ENCODE measurements around the gene NCOA3. TPM values are rescaled to one million over a fixed set of nuclear protein-coding genes. Genes with fewer than 3 reads are reported as not detected.
"Not testable (repeated sequence)": the region's sequence is repeated elsewhere in the genome, so short reads cannot be mapped to it uniquely, and the experiment has no call there.

The NCOA3 gene
- total and polyA plus RNA-seq, 2 of the 8 experiments (the other 6 are each of a cell fraction or from before 2014, with no cell fraction given) = 7.9 to 24.7 TPM

GRCh38 chr20:47461906-47462305, 39.8 kb upstream of the NCOA3 start:
- not testable (repeated sequence) for H3K79me2 ChIP-seq (ENCODE audit: control insufficient read depth in 1 of 2, insufficient read depth in 2 of 2, low read length in 2 of 2); H3K14ac ChIP-seq (ENCODE audit: insufficient read length); FAIRE-seq; H2AK5ac ChIP-seq (ENCODE audit: low read depth, low read length); H2BK20ac ChIP-seq (ENCODE audit: low read length); H3K4me2 ChIP-seq (ENCODE audit: insufficient read depth in 1 of 2, low read depth in 2 of 2, low read length in 2 of 2); H4K91ac ChIP-seq (replicated peaks; ENCODE audit: insufficient read length, low read length); H2AFZ ChIP-seq (ENCODE audit: low read length); H3K36me3 ChIP-seq (ENCODE audit: control insufficient read depth in 2 of 4, insufficient read depth in 4 of 4, low read length in 3 of 4); H3K79me1 ChIP-seq (ENCODE audit: low read depth, low read length); H2BK5ac ChIP-seq (ENCODE audit: low read depth, low read length); H3K56ac ChIP-seq (replicated peaks; ENCODE audit: insufficient read length, low read depth, low read length); H3K27ac ChIP-seq (ENCODE audit: low read depth, low read length); H3K27me3 ChIP-seq (replicated peaks in 1 of 4; ENCODE audit: control insufficient read depth in 3 of 4, extremely low read depth in 1 of 4, insufficient read depth in 3 of 4, low read length in 3 of 4); H4K5ac ChIP-seq (ENCODE audit: insufficient read length, low read depth, low read length); H3K4me3 ChIP-seq (ENCODE audit: extremely low read depth in 1 of 4, insufficient read depth in 2 of 4, low read depth in 3 of 4, low read length in 4 of 4); H3K23ac ChIP-seq (ENCODE audit: insufficient read length); H3K18ac ChIP-seq (ENCODE audit: extremely low read depth, low read length); H3K9ac ChIP-seq (replicated peaks in 1 of 4; ENCODE audit: extremely low read depth in 1 of 4, low read depth in 3 of 4, low read length in 3 of 4); H3K23me2 ChIP-seq (ENCODE audit: low read depth, low read length); H3K9me3 ChIP-seq (ENCODE audit: insufficient read depth in 2 of 2, low read depth in 1 of 2, low read length in 1 of 2); H2BK15ac ChIP-seq (ENCODE audit: low read length); H3K4ac ChIP-seq (replicated peaks; ENCODE audit: insufficient read length, low read depth, low read length); H4K8ac ChIP-seq (ENCODE audit: extremely low read depth, insufficient read depth, low read length); H2BK120ac ChIP-seq (replicated peaks; ENCODE audit: low read depth, low read length); H2BK12ac ChIP-seq (ENCODE audit: low read depth, low read length); DNase-seq (ENCODE audit: low read depth in 1 of 2, low spot score in 2 of 2); H4K20me1 ChIP-seq (replicated peaks in 1 of 2; ENCODE audit: control insufficient read depth in 1 of 2, insufficient read depth in 2 of 2, low read length in 2 of 2); H3K4me1 ChIP-seq (replicated peaks in 1 of 4; ENCODE audit: control insufficient read depth in 3 of 4, insufficient read depth in 4 of 4, low read length in 3 of 4)
- ChIA-PET POLR2A (ENCODE audit: partially characterized antibody) (interaction anchor here (0.6 kb wide), 1 partner anchor 19 kb away, joined by 3 read pairs; no protein-coding TSS in a partner anchor), CTCF (ENCODE audit: partially characterized antibody) (interaction anchor here (0.6 kb wide), 1 partner anchor 78 kb away, joined by 3 read pairs; no protein-coding TSS in a partner anchor)
- 98% methylated on average over 3 of the region's 5 CpGs; no CpG with 5 or more reads in 1 of the 2 experiments for WGBS, 2 experiments (ENCODE audit: extremely low coverage in 1 of 2, insufficient coverage in 1 of 2, insufficient read length in 1 of 2, insufficient replicate concordance in 2 of 2, low coverage in 1 of 2, low lambda C conversion rate in 2 of 2, missing lambda C conversion rate in 1 of 2)
